C4-2B (cell line): ENCODE results near the gene MRPL20.
"Not testable (repeated sequence)": the region's sequence is repeated elsewhere in the genome, so short reads cannot be mapped to it uniquely, and the experiment has no call there.

ENCODE experiments used
- CTCF ChIP-seq: fragments of 450-650 bp; conservative IDR thresholded peaks from 2 replicates; pipeline ENCODE4 v1.5.1; 2017; ENCODE audit warnings: mild to moderate bottlenecking
- ZFX ChIP-seq: fragments of 450-650 bp; IDR thresholded peaks from 2 replicates; pipeline ENCODE4 v1.6.1; 2017

DNA sequence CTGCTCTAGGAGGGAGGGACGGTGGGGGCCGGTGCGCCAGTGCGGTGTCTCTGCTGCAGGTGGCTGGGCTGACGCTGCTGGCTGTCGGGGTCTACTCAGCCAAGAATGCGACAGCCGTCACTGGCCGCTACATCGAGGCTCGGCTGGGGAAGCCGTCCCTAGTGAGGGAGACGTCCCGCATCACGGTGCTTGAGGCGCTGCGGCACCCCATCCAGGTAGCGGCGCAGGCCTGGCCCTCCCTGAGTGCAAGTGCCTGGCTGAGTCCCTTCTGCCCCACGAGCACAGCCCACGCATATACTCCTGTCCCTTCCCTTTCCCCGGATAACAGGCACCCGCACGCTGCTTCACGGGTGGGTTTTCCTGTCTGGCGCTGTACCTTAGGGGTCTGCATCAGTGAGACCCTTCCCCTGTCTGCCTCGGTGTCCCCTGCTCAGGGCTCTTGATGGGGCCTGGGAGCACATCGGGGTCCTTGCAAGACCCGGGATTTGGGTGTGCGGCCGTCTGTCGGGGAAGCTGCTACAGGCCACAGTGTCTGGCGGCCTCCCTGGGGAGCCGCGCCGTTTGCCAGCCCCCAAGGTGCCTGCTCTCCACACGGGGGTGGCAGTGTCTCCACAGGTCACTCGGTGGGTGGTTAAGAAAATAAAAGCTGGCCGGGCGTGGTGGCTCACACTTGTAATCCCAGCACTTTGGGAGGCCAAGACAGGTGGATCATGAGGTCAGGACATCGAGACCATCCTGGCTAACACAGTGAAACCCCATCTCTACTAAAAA is 47.4 kb upstream of the MRPL20 start:
- TF ChIP-seq CTCF, ZFX: not testable (repeated sequence)
